ENCODE measurements around the gene MS4A6E. TPM values are rescaled to one million over a fixed set of nuclear protein-coding genes. Genes with fewer than 3 reads are reported as not detected.

The MS4A6E gene
- total and polyA plus RNA-seq, 7 donors = not detected

DNA sequence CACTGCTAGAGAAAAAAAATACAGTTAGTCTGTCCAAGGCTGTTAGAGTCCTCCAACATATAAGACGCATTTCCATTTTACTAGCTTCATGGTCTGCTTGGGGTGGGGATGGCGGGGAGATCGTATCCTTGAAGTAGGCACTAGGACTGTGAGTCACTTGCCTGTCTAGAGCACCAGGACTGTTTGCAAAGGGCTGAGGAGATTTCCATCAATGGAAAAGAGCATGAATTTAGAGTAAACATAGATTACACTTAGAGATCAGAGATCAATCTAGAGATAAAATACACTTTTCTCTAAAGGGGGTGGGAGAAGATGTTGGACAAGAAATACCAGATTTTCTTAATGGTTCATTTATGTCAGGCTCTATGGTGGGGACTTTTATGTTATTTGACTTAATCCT lies 49.5 kb downstream of the MS4A6E start:
- H3K36me3 ChIP-seq (ENCODE audit: insufficient read depth in 1 of 2, low read depth in 1 of 2) = no peaks in the 10 kb centered on the region
- H3K9me3 ChIP-seq = no peaks in the 10 kb centered on the region
- DNase-seq = no peak
- no peaks in the 10 kb centered on the region for H3K4me1 ChIP-seq
- ATAC-seq = no peak
- no peak overlapping the region for H3K27ac ChIP-seq
- WGBS, 3 donors = 86 to 94% (median 87%) methylated on average over 3 of the region's 3 CpGs
- intact Hi-C loops (cut with DNase I) = no loop called here
- H3K4me3 ChIP-seq = no peak overlapping the region
- H3K27me3 ChIP-seq (ENCODE audit: insufficient read depth in 3 of 3, low read length in 2 of 3) = no peaks in the 10 kb centered on the region
- TF ChIP-seq, protein P1, sequence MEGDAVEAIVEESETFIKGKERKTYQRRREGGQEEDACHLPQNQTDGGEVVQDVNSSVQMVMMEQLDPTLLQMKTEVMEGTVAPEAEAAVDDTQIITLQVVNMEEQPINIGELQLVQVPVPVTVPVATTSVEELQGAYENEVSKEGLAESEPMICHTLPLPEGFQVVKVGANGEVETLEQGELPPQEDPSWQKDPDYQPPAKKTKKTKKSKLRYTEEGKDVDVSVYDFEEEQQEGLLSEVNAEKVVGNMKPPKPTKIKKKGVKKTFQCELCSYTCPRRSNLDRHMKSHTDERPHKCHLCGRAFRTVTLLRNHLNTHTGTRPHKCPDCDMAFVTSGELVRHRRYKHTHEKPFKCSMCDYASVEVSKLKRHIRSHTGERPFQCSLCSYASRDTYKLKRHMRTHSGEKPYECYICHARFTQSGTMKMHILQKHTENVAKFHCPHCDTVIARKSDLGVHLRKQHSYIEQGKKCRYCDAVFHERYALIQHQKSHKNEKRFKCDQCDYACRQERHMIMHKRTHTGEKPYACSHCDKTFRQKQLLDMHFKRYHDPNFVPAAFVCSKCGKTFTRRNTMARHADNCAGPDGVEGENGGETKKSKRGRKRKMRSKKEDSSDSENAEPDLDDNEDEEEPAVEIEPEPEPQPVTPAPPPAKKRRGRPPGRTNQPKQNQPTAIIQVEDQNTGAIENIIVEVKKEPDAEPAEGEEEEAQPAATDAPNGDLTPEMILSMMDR (IDR thresholded peaks at IDR 0.05) = no peak

DNA sequence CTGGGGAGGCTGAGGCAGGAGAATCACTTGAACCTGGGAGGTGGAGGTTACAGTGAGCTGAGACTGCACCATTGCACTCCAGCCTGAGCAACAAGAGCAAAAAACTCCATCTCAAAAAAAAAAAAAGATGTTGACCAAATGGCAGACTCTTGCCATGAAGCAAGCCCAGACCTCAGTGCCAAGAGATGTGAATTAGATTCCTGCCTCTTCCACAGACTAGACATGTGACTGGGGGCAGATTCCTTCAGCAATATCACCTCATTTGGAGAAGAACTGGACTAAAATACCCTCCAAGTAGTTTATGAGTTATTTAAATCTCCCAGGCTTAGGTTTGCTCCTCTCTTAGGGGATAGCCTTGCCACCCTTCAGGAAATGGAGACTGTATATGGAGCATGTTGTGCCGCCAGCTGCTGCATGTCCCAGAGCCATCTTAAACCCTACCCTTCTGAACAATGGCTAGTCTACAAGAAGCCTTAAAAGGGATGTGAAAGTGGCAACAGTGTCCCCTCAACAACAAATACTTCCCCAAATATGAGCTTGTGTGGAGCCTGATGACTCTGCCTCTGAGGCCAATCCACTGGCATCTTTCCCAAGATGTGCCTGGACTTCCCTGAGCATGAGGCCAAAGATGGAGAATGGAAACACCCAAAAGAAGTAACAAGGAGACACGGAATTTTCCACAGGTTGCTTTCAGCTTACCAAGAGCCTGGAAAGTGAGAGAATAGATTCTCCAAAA lies 50.5 kb downstream of the MS4A6E start:
- Histone ChIP-seq H3K4me1 (no peaks in the 10 kb centered on the region), H3K27ac (no peak overlapping the region), H3K4me3 (no peak overlapping the region), H3K9me3 (no peaks in the 10 kb centered on the region), H3K36me3 (ENCODE audit: insufficient read depth in 1 of 2, low read depth in 1 of 2) (no peaks in the 10 kb centered on the region), H3K27me3 (ENCODE audit: insufficient read depth in 3 of 3, low read length in 2 of 3) (no peaks in the 10 kb centered on the region)
- DNase-seq = peak; percentile 31 to 54
- WGBS, 3 donors = 76 to 86% (median 80%) methylated on average over 2 of the region's 2 CpGs
- intact Hi-C loops (cut with DNase I) = no loop called here
- ATAC-seq = peak in 2 of 4 donors; percentile 17 to 48
- TF ChIP-seq, protein P1 (IDR thresholded peaks at IDR 0.05) = no peak

DNA sequence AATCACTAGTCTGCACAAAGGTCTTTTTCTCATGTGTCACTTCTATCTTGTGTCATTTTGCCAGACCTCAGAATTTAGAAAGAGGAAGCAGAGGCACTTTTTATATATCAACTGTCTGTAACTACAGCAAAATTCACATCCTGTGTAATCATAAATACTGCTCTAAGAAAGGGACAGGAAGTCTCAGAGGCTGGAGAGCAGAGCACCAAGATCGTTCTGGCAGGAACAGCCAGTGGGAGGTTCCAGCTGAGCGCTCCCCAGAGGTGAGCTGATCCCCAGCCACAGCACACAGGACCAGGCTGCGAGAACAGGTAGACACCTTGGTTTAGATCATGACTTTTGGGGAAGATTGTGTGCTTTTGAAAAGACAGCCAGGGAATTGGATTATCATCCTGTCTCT lies 51.3 kb downstream of the MS4A6E start, which contains the start of gene MS4A7:
TSS of gene MS4A7 (plus strand) at position 179 of the 400 bp plus-strand sequence. CDS start 4,610 bp downstream, outside the sequence.
- Histone ChIP-seq H3K27me3 (ENCODE audit: insufficient read depth in 3 of 3, low read length in 2 of 3) (no peaks in the 10 kb centered on the region), H3K4me1 (no peaks in the 10 kb centered on the region), H3K4me3 (peak within 1 kb of the TSS; percentile 7), H3K27ac (no peak within 1 kb of the TSS), H3K36me3 (ENCODE audit: insufficient read depth in 1 of 2, low read depth in 1 of 2) (no peaks in the 10 kb centered on the region), H3K9me3 (no peaks in the 10 kb centered on the region)
- ATAC-seq = peak in 2 of 4 donors; percentile 19 to 42
- WGBS, 3 donors = 42 to 44% (median 43%) methylated on average over 3 of the region's 3 CpGs
- TF ChIP-seq, protein P1 (IDR thresholded peaks at IDR 0.05) = no peak
- DNase-seq = peak; percentile 25 to 58
- intact Hi-C loops (cut with DNase I) = no loop called here

- no peak overlapping the region for H3K27ac ChIP-seq
- H3K36me3 ChIP-seq (ENCODE audit: insufficient read depth in 1 of 2, low read depth in 1 of 2) = no peaks in the 10 kb centered on the region
- intact Hi-C loops (cut with DNase I) = no loop called here
- H3K4me3 ChIP-seq = no peak overlapping the region
- ATAC-seq = no peak
- H3K27me3 ChIP-seq (ENCODE audit: insufficient read depth in 3 of 3, low read length in 2 of 3) = no peaks in the 10 kb centered on the region
- H3K9me3 ChIP-seq = no peaks in the 10 kb centered on the region
- TF ChIP-seq, protein P1 (IDR thresholded peaks at IDR 0.05) = no peak
- 49 to 70% (median 57%) methylated on average over 5 of the region's 5 CpGs for WGBS, 3 donors
- no peak for DNase-seq
- H3K4me1 ChIP-seq = no peaks in the 10 kb centered on the region
Measured at GRCh38 chr11:60389279-60389910, 62.3 kb downstream of the MS4A6E start.

Measured in psoas muscle (tissue), 8 donors.